NT2/D1 (cell line): Measurements from ENCODE around the gene SMIM31.

Experiments used
- DNase-seq: peaks from one replicate; pipeline ENCODE4 v3.0.0-alpha.2; 2011; ENCODE audit warnings: low read depth, low spot score
- H3K27me3 ChIP-seq: 2 replicates; pipeline ENCODE4 v1.6.0; 2011; ENCODE audit warnings: mild to moderate bottlenecking; ENCODE audit not compliant: insufficient read length, insufficient read depth
- H3K36me3 ChIP-seq: 2 replicates; pipeline ENCODE4 v1.6.1; 2011; ENCODE audit warnings: mild to moderate bottlenecking, low read length, mixed read lengths; ENCODE audit not compliant: insufficient read depth, insufficient read length
- H3K4me1 ChIP-seq: 2 replicates; pipeline ENCODE4 v1.5.1; 2011; ENCODE audit not compliant: insufficient read depth, insufficient read length
- H3K4me3 ChIP-seq: 2 replicates; pipeline ENCODE4 v1.5.1; 2011; ENCODE audit warnings: low read depth; ENCODE audit not compliant: insufficient read length
- H3K9ac ChIP-seq: 2 replicates; pipeline ENCODE4 v1.6.0; 2011; ENCODE audit warnings: low read depth; ENCODE audit not compliant: insufficient read length
- H3K9me3 ChIP-seq: 2 replicates; pipeline ENCODE4 v1.5.1; 2011; ENCODE audit warnings: mild to moderate bottlenecking, low read length; ENCODE audit not compliant: insufficient read depth
- SUZ12 ChIP-seq: IDR thresholded peaks from 2 replicates; pipeline ENCODE4 v1.6.1; 2011; ENCODE audit not compliant: insufficient read length, insufficient read depth; ENCODE audit errors: extremely low read depth
- YY1 ChIP-seq: IDR thresholded peaks from 2 replicates; pipeline ENCODE4 v1.6.1; 2011; ENCODE audit not compliant: insufficient read length, insufficient read depth
- ZNF274 ChIP-seq: IDR thresholded peaks from 2 replicates; pipeline ENCODE4 v1.6.1; 2011; ENCODE audit warnings: mild to moderate bottlenecking, low read depth, low read length

SMIM31 gene

DNA sequence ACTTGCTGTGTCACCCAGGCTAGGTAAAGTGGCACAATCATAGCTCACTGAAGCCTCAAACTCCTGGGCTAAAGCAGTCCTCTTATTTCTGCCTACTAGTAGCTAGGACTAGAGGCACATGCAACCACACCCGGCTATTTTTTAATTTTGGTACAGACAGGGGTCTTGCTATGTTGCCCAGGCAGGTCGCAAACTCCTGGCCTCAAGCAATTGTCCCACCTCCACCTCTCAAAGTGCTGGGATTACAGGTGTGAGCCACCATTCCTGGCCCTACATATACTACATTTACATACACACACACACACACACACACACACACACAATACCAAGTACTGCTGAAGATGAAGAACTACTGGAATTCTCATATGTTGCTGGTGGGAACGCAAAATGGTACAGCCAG, 26.9 kb downstream of the SMIM31 start:
- Histone ChIP-seq H3K27me3 (no peaks in the 10 kb centered on the region), H3K9ac (no peak overlapping the region), H3K36me3 (no peaks in the 10 kb centered on the region), H3K9me3 (no peaks in the 10 kb centered on the region), H3K4me1 (no peaks in the 10 kb centered on the region), H3K4me3 (no peak overlapping the region)
- no peak for DNase-seq
- TF ChIP-seq ZNF274, result no peak
- no peak for TF ChIP-seq SUZ12
- TF ChIP-seq YY1, result no peak

DNA sequence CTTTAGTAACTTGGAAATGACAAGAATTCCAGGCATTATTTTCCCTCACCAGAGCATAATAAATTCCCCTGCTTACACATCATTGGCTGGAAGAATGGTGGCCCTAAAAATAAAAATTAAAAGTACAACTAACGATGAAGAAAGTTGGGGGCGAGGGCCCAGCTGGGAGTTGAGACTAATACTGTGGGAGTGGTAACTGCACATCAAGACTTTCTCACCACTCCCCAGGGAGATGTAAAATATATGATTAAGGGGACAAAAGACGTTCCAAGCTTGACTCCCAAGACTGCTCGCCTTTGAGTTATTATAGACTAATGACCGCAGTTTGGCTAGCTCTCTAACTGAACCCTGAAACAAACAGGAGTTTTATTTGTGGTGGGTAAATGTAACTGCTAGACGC, 30.0 kb downstream of the SMIM31 start:
- H3K27me3 ChIP-seq, result no peaks in the 10 kb centered on the region
- no peaks in the 10 kb centered on the region for H3K9me3 ChIP-seq
- H3K9ac ChIP-seq, result no peak overlapping the region
- no peak overlapping the region for H3K4me3 ChIP-seq
- H3K4me1 ChIP-seq, result no peaks in the 10 kb centered on the region
- no peak for TF ChIP-seq ZNF274
- no peak for TF ChIP-seq YY1
- TF ChIP-seq SUZ12, result no peak
- DNase-seq, result no peak
- no peaks in the 10 kb centered on the region for H3K36me3 ChIP-seq

DNA sequence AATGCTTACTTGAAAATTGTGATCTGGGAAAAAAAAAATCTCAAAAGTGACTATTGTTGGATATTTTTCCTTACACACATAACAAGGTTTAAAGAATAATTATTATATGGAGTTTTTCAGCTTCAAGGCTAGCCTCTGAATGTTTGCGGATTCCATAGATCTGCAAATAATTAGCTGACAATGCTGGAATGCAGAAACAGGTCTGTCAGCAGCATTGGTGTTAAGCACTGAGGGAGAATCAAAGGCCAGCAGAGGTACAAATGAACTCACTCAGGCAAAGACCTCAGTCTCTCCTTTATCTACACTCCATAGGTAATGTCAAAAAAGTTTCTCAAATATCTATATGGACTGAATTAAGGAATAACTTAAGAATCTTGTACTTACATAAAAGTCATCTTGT, 35.1 kb downstream of the SMIM31 start:
- TF ChIP-seq ZNF274, result no peak
- no peak for TF ChIP-seq YY1
- no peak for TF ChIP-seq SUZ12
- Histone ChIP-seq H3K4me3 (no peak overlapping the region), H3K4me1 (no peaks in the 10 kb centered on the region), H3K9me3 (no peaks in the 10 kb centered on the region), H3K27me3 (no peaks in the 10 kb centered on the region), H3K36me3 (no peaks in the 10 kb centered on the region), H3K9ac (no peak overlapping the region)
- DNase-seq, result no peak

DNA sequence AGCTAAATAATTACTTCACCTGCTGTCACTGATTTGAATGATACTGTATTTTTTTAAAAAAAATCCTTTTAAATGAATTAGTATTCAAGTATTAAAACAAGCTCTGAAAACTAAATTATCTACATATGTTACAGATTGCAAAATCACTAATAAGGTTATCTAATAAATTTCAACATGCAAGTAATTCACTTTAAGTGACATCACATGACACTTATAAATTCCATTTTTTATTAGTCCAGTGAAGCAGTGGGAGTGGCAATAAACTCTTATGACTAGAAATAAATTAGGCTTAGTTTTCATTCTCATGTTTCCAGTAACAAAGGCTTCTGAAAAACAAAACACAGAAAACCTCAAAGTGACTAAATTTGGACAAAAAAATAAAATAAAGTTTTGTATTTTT, 36.3 kb downstream of the SMIM31 start:
- Histone ChIP-seq H3K4me1 (no peaks in the 10 kb centered on the region), H3K4me3 (no peak overlapping the region), H3K9me3 (no peaks in the 10 kb centered on the region), H3K9ac (no peak overlapping the region), H3K36me3 (no peaks in the 10 kb centered on the region), H3K27me3 (no peaks in the 10 kb centered on the region)
- no peak for TF ChIP-seq SUZ12
- no peak for TF ChIP-seq YY1
- no peak for TF ChIP-seq ZNF274
- no peak for DNase-seq

DNA sequence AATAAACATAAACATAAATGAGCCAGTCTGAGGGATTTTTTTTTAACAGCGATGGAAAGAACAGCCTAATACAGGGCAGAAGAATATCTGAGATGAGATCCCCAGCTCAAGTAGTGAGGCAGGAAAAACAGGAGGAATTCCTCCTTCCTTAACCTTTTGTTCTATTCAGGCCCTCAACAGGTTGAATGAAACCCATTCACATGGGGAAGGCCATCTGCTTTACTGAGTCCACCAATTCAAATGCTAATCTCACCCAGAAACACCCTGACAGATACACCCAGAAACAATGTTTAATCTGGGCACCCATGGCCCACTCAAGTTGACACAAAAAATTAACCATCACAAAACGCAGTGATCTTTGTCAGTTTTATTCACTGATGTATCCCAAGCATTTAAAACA, 45.5 kb downstream of the SMIM31 start:
- Histone ChIP-seq H3K36me3 (no peaks in the 10 kb centered on the region), H3K9me3 (no peaks in the 10 kb centered on the region), H3K9ac (no peak overlapping the region), H3K4me1 (no peaks in the 10 kb centered on the region), H3K4me3 (no peak overlapping the region), H3K27me3 (no peaks in the 10 kb centered on the region)
- TF ChIP-seq SUZ12, result no peak
- TF ChIP-seq YY1, result no peak
- TF ChIP-seq ZNF274, result no peak
- peak; percentile 74 for DNase-seq

DNA sequence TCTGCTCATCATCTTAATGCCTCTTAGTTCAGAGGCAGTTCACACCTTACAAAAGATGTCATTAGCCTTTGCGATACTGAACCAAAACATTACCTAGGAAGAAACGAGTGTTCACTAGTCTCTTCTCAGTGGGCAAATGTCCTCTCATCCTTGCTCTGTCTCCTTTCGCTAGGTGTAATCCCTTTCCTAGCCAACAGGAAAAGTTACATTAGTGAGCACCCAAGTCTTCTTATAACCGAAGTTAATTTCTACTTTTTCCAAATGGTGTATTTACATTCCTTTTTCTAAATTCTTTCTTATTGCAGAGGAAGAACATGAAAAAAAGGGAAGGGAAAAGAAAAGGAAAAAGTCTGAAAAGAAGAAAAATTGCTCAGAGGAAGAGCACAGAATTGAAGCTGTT, 46.9 kb downstream of the SMIM31 start:
- Histone ChIP-seq H3K4me3 (no peak overlapping the region), H3K4me1 (no peaks in the 10 kb centered on the region), H3K36me3 (no peaks in the 10 kb centered on the region), H3K9ac (no peak overlapping the region), H3K27me3 (no peaks in the 10 kb centered on the region), H3K9me3 (no peaks in the 10 kb centered on the region)
- DNase-seq, result no peak
- no peak for TF ChIP-seq SUZ12
- TF ChIP-seq ZNF274, result no peak
- no peak for TF ChIP-seq YY1

DNA sequence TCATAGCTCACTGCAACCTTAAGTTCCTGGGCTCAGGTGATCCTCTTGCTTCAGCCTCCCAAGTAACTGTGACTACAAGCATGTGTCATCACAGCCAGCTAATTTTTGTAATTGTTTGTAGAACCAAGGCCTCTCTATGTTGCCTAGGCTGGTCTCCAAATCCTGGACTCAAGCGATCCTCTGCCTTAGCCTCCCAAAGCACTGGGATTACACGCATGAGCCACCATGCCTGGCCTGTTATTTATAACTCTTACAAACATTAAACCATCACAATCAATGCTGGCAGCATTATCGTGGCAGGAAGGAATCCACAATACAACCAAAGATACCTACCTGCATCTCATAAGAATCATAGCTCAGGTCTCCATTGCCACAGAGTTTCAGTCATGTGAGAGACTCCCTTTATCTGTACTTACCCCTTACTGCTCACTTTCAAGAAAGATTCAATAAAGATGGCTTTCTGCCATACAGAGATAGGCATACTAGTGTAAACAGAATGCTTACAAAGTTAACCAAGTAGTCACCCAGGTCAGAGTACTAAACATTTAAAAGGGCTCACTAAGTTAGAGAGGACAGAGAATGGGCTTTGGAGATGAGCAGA, 48.5 kb downstream of the SMIM31 start:
- Histone ChIP-seq H3K36me3 (no peaks in the 10 kb centered on the region), H3K27me3 (no peaks in the 10 kb centered on the region), H3K4me1 (no peaks in the 10 kb centered on the region), H3K9ac (no peak overlapping the region), H3K4me3 (no peak overlapping the region), H3K9me3 (no peaks in the 10 kb centered on the region)
- no peak for DNase-seq
- TF ChIP-seq ZNF274, result no peak
- no peak for TF ChIP-seq YY1
- no peak for TF ChIP-seq SUZ12

DNA sequence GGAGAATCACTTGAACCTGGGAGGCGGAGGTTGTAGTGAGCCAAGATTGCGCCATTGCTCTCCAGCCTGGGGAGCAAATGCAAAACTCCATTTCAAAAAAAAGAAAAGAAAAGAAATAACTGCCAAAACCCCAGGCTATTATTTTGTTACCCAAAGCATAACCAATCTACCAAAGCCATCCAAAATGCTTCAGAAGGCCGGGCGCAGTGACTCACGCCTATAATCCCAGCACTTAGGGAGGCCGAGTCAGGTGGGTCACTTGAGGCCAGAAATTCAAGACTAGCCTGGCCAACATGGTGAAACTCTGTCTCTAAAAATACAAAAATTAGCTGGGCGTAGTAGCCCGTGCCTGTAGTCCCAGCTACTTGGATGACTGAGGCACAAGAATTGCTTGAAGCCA, 49.8 kb downstream of the SMIM31 start:
- Histone ChIP-seq H3K9ac (no peak overlapping the region), H3K27me3 (no peaks in the 10 kb centered on the region), H3K4me3 (no peak overlapping the region), H3K4me1 (no peaks in the 10 kb centered on the region), H3K9me3 (no peaks in the 10 kb centered on the region), H3K36me3 (no peaks in the 10 kb centered on the region)
- no peak for DNase-seq
- no peak for TF ChIP-seq YY1
- no peak for TF ChIP-seq ZNF274
- no peak for TF ChIP-seq SUZ12
